ENCODE results near the gene PTPN4. TPM values are rescaled to one million over a fixed set of nuclear protein-coding genes. Genes with fewer than 3 reads are reported as not detected.

The PTPN4 gene
- total and polyA plus RNA-seq, 10 of the 15 experiments (the other 5 are each of a cell fraction or from before 2014, with no cell fraction given), result 5.0 to 29.7 (median 23.7) TPM

GRCh38 chr2:119710281-119710680, 49.4 kb upstream of the PTPN4 start:
- no peak for DNase-seq (ENCODE audit: low read depth, low spot score)
- WGBS (ENCODE audit: insufficient coverage, insufficient replicate concordance, low lambda C conversion rate, missing lambda C conversion rate), result 75% methylated on average over 6 of the region's 8 CpGs
- no peak overlapping the region for H3K4me3 ChIP-seq

More at GRCh38 chr2:119710281-119710680, 49.4 kb upstream of the PTPN4 start:
- H4K20me1 ChIP-seq (ENCODE audit: control insufficient read depth, insufficient read depth), result no peaks in the 10 kb centered on the region
- H3K36me3 ChIP-seq (ENCODE audit: control insufficient read depth in 2 of 2, insufficient read depth in 2 of 2, low read length in 1 of 2), result no peaks in the 10 kb centered on the region
- RAD21 ChIA-PET (ENCODE audit: unreplicated experiment), result no interaction called here
- H3K9me3 ChIP-seq (replicated peaks; ENCODE audit: control insufficient read depth, insufficient read depth, low read length), result peaks cover 3% of the 10 kb centered on the region; the same call in 2 of the 3 replicates
- POLR2A ChIA-PET, result no interaction called here
- H3K27me3 ChIP-seq (replicated peaks in 1 of 2; ENCODE audit: control insufficient read depth in 2 of 2, insufficient read depth in 2 of 2, low read length in 1 of 2), result no peaks in the 10 kb centered on the region
- intact Hi-C loops (cut with micrococcal nuclease; ENCODE audit: unreplicated experiment), result no loop called here
- ATAC-seq (no peak), FAIRE-seq (no peak)
- peaks cover 2% of the 10 kb centered on the region for H3K4me1 ChIP-seq (ENCODE audit: control insufficient read depth, insufficient read depth, low read length)
- TF ChIP-seq TCF7 (IDR thresholded peaks at IDR 0.05; ENCODE audit: borderline replicate concordance) (no peak), NFXL1 (IDR thresholded peaks at IDR 0.05; ENCODE audit: borderline replicate concordance) (no peak), MYC (IDR thresholded peaks at IDR 0.05; ENCODE audit: insufficient read depth, insufficient read length, insufficient replicate concordance, low read length, severe bottlenecking) (no peak), CEBPZ (IDR thresholded peaks at IDR 0.05; ENCODE audit: low read depth, low read length) (no peak), NRF1 (conservative IDR thresholded peaks at IDR 0.05; ENCODE audit: low read depth, low read length) (no peak), YBX1 (IDR thresholded peaks at IDR 0.05) (no peak), PAX5 (IDR thresholded peaks at IDR 0.05; ENCODE audit: borderline replicate concordance, low read depth, low read length) (no peak), RAD21 (IDR thresholded peaks at IDR 0.05; ENCODE audit: insufficient read depth, low read depth, low read length) (no peak)
- in situ Hi-C loops (cut with MboI), result no loop called here
- no peak overlapping the region for H2AFZ ChIP-seq (ENCODE audit: control insufficient read depth, low read depth, low read length)
- H3K27ac ChIP-seq (ENCODE audit: control insufficient read depth, insufficient read depth), result no peak overlapping the region
- H3K79me2 ChIP-seq (ENCODE audit: control insufficient read depth, insufficient read depth, low read length), result no peaks in the 10 kb centered on the region
- CTCF ChIA-PET, result no interaction called here
- BruUV-seq (replicated peaks), result no TSS peak
- SMC1A ChIA-PET (ENCODE audit: uncharacterized antibody, unreplicated experiment), result no interaction called here
- no peak overlapping the region for H3K9ac ChIP-seq (ENCODE audit: control insufficient read depth, insufficient read depth, low read length)
- no peak overlapping the region for H3K4me2 ChIP-seq (ENCODE audit: control insufficient read depth, insufficient read depth)

All from GM12878 (cell line).